Cardiac muscle cell (in vitro differentiated cells and primary cell): ENCODE data around the gene HDAC4. TPM values are rescaled to one million over a fixed set of nuclear protein-coding genes. Genes with fewer than 3 reads are reported as not detected.
A peak's percentile ranks its signal among the peaks of the same experiment; 100 is the strongest.

Source experiments
- DNase-seq, 2 donors: peaks; one replicate each; pipeline versions ENCODE4 v3.0.0 to v3.0.0-alpha.2; 2010 to 2017; ENCODE audit warnings: low read depth in 1 of 2, low spot score in 1 of 2
- H3K27ac ChIP-seq: fragments of 200-600 bp; sonication (generic); 2 replicates; pipeline ENCODE4 v1.5.1; 2016
- H3K27me3 ChIP-seq: fragments of 200-600 bp; sonication (generic); 2 replicates; pipeline ENCODE4 v1.6.0; 2016; ENCODE audit warnings: control low read depth
- H3K36me3 ChIP-seq: fragments of 200-600 bp; sonication (generic); 2 replicates; pipeline ENCODE4 v1.5.1; 2016; ENCODE audit warnings: control low read depth
- H3K4me1 ChIP-seq: fragments of 200-600 bp; sonication (generic); 2 replicates; pipeline ENCODE4 v1.8.1; 2017; ENCODE audit warnings: low read depth, mild to moderate bottlenecking, mixed run types
- H3K4me3 ChIP-seq: fragments of 200-600 bp; sonication (generic); 2 replicates; pipeline ENCODE4 v1.5.1; 2016; ENCODE audit warnings: mild to moderate bottlenecking
- H3K9me3 ChIP-seq: fragments of 200-600 bp; sonication (generic); 2 replicates; pipeline ENCODE4 v1.5.1; 2017; ENCODE audit warnings: low read depth, mild to moderate bottlenecking, control low read depth
- CTCF ChIP-seq: IDR thresholded peaks from 2 replicates; pipeline ENCODE4 v1.5.1; 2012; ENCODE audit warnings: low read depth, mild to moderate bottlenecking, low read length
- polyA plus RNA-seq: library from polyadenylated mRNA; unstranded; fragments of >200 nt; fragmentation: Nextera tagmentation; extraction: Ambion mirVana; gene quantifications from 2 replicates; pipeline ENCODE4 v1.2.1, GENCODE V29; 2016
- total RNA-seq: library from RNA; depleted of rRNA; stranded (reverse); fragments of >200 nt; gene quantifications from 2 replicates; pipeline ENCODE4 v1.2.3, GENCODE V29; 2016

Gene HDAC4
- total and polyA plus RNA-seq, 2 experiments from 2014 or later = 7.0 to 41.6 TPM

- H3K36me3 ChIP-seq = no peaks in the 10 kb centered on the region
- TF ChIP-seq CTCF = no peak
- H3K27ac ChIP-seq = no peak overlapping the region
- H3K9me3 ChIP-seq = no peaks in the 10 kb centered on the region
- H3K27me3 ChIP-seq = no peaks in the 10 kb centered on the region
- no peak overlapping the region for H3K4me3 ChIP-seq
- no peak for DNase-seq
- H3K4me1 ChIP-seq = peaks cover 28% of the 10 kb centered on the region
These were observed 132.7 kb downstream of the HDAC4 start for GRCh38 chr2:239268082-239268481.

GRCh38 chr2:239267288-239267951, 133.4 kb downstream of the HDAC4 start:
- peak in 1 of 2 donors; percentile 91 for DNase-seq
- no peaks in the 10 kb centered on the region for H3K27me3 ChIP-seq
- H3K27ac ChIP-seq = no peak overlapping the region
- no peaks in the 10 kb centered on the region for H3K36me3 ChIP-seq
- TF ChIP-seq CTCF = peak; percentile 41
- H3K4me1 ChIP-seq = peaks cover 28% of the 10 kb centered on the region
- no peaks in the 10 kb centered on the region for H3K9me3 ChIP-seq
- H3K4me3 ChIP-seq = no peak overlapping the region

GRCh38 chr2:239266779-239267287, 134.0 kb downstream of the HDAC4 start:
- Histone ChIP-seq H3K36me3 (no peaks in the 10 kb centered on the region), H3K4me1 (peaks cover 28% of the 10 kb centered on the region), H3K9me3 (no peaks in the 10 kb centered on the region), H3K27ac (no peak overlapping the region), H3K4me3 (no peak overlapping the region), H3K27me3 (no peaks in the 10 kb centered on the region)
- DNase-seq = no peak
- no peak for TF ChIP-seq CTCF

GRCh38 chr2:239266434-239266766, 134.4 kb downstream of the HDAC4 start:
- no peak for TF ChIP-seq CTCF
- Histone ChIP-seq H3K9me3 (no peaks in the 10 kb centered on the region), H3K4me1 (peaks cover 28% of the 10 kb centered on the region), H3K27me3 (no peaks in the 10 kb centered on the region), H3K36me3 (no peaks in the 10 kb centered on the region), H3K4me3 (no peak overlapping the region), H3K27ac (no peak overlapping the region)
- no peak for DNase-seq

- H3K4me1 ChIP-seq = peaks cover 26% of the 10 kb centered on the region
- no peak for TF ChIP-seq CTCF
These were observed 135.0 kb downstream of the HDAC4 start for GRCh38 chr2:239265681-239266433.

More at GRCh38 chr2:239265681-239266433, 135.0 kb downstream of the HDAC4 start:
- H3K27me3 ChIP-seq = no peaks in the 10 kb centered on the region
- H3K36me3 ChIP-seq = no peaks in the 10 kb centered on the region
- H3K4me3 ChIP-seq = no peak overlapping the region
- H3K9me3 ChIP-seq = no peaks in the 10 kb centered on the region
- no peak for DNase-seq
- peak overlapping the region; percentile 51 for H3K27ac ChIP-seq
